HG03354 (cell line): ENCODE results near the gene MRPL16.
"Not testable (repeated sequence)": the region's sequence is repeated elsewhere in the genome, so short reads cannot be mapped to it uniquely, and the experiment has no call there.

ENCODE experiments used
- ATAC-seq: cut with Tn5 transposase; IDR thresholded peaks from one replicate; pipeline ENCODE4 v1.9.1; 2021; ENCODE audit warnings: mild to moderate bottlenecking; ENCODE audit not compliant: unreplicated experiment, poor library complexity, severe bottlenecking

MRPL16 gene

DNA sequence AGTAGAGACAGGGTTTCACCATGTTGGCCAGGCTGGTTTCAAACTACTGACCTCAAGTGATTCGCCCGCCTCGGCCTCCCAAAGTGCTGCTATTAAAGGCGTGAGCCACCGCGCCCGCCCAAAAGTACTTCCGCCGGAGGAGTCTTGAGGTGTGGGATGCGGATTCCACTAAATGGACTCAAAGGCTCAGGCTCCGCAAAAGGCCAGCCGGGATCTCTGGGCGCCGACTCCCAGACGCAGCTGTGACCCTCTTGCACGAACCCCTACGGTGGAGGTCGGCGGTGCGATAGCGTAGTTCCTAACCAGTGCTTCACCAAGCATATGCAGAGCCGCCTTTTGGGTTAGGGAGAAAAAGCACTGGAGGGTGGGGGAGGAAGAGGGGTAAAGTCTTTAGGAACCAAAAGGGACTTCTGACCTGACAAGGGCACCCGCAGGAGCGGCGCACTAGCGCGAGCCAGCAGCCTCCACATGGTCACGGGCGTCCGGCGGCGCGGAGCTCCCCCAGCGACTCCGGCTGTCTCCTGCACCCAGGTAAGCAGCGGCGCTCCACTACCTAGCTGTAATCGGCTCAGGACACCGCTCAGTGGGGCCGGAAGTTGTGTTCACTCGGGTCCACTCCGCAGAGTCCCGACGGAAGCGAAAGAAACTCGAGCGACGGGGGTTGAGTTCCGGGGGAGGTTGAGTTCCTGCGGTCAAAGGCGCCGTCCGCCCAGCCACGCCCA lies at the start of gene MRPL16:
Gene MRPL16 (minus strand): TSS at position 590 of the 722 bp plus-strand sequence. CDS start 120 bp downstream, at position 470.
- ATAC-seq, result peak; percentile 99

DNA sequence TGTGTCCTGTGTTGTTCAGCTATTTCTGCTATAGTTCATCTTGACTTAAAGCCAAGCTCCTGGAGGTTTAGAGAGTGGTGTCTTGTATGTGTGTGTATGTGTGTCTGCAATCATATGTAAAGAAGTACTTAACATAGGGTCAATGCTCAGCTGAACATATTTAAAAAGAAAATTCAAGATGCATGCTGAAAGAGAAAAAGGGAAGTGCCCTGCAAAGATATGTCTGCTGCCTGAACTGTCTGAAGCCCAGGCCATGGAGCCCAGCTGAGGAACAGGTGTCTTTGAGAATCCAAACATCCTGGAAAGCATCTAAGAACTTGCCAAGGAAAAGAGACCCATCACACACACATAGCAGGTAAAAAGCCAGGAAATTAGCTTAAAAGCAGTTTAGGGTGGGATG lies 49.1 kb upstream of the MRPL16 start:
- no peak for ATAC-seq

DNA sequence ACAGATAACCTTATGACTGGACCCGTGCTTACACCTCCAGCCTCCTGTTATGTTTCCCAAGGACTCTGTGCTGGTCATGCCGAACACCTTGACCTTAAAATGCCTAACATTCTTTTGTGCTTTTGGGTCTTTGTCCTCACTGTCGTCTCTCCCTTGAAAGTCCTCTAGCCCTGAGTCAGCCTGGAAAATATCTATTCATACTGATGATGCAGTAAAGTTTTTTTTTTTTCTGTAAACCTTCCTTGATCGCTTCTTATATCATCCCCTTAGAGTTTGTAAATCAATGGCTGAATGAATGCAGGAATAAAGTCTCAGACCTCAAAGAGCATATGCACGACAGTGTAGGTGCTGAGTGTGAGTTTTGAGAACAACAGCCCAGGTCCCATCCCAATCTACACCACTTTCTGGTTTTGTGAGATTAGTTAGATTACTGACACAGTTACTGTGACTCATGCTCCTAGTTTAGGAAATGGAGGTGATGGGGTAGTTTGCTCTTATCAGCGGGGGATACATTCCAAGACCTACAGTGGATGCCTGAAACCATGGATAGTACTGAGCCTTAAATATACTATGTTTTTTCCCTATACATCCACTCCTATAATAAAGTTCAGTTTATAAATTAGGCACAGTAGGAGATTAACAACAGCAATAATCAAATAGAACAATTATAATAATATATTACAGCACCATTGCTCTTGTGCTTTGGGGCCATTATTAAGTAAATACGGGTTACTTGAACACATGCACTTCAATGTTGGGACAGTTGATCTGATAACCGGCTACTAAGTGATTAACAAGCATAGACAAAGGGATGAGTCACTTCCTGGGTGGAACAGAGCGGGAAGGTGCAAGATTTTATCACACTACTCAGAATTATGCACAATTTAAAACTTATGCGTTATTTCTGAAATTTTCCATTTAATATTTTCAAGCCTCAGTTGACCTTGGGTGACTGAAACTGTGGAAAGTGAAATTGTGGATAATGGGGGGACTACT lies 47.2 kb upstream of the MRPL16 start:
- no peak for ATAC-seq

DNA sequence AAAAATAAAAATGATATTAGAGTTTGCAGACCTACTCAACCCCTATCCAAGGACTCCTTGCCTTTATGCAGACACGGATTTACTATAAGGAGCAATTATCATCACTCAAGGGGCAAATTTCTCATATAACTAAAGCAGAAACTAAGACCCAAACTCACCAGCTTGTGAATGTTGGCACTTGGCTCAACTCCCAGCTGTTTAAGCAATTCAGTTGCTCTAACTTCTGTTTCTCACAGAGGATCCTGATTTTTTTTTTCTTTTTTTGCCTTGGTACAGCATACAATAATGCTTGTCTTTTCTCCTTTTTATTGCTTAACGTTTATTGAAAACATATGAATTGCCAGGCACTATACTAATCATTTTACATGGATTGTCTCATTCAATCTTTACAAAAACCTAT lies 44.3 kb upstream of the MRPL16 start:
- ATAC-seq, result no peak

DNA sequence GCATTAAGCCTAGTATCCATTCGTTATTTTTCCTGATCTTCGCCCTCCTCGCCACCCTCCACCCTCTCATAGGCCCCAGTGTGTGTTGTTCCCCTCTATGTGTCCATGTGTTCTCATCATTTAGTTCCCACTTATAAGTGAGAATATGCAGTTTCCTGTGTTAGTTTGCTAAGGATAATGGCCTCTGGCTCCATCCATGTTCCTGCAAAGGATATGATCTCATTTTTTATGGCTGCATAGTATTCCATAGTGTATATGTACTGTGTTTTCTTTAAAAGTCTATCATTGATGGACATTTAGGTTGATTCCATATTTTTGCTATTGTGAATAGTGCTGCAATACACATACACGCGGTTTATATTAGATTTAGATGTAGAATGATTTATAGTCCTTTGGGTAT lies 40.8 kb upstream of the MRPL16 start:
- ATAC-seq, result not testable (repeated sequence)

DNA sequence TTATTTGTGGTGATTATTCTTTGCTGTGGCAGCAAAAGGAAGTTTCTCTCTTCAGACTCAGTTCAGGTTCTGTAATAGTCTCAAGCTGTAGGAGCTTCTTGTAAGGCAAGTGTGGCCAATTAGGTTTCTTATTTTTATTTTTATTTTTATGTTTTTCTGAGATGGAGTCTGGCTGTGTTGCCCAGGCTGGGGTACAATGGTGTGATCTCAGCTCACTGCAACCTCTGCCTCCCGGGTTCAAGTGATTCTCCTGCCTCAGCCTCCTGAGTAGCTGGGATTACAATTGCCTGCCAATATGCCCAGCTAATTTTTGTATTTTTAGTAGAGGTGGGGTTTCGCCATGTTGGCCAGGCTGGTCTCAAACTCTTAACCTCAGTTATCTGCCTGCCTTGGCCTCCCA lies 39.0 kb upstream of the MRPL16 start:
- ATAC-seq, result not testable (repeated sequence)

DNA sequence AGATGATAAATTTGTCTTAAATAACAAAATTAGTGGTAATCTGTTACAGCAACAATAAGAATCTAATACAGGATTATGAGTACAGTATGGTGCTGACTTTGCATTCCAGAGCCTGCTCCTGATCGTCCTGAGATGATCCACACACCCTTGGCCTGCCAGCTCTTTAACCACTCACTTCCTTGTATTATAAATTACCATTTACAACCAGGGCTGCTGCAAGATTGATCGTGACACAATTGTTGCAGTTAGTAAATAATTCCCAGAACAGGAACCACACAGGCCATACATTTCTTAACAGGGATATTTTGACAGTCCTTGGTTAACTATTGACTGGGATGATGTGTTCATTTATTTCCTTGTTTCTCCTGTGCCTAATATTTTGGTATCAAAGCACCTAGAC lies 38.6 kb upstream of the MRPL16 start:
- ATAC-seq, result peak; percentile 68

DNA sequence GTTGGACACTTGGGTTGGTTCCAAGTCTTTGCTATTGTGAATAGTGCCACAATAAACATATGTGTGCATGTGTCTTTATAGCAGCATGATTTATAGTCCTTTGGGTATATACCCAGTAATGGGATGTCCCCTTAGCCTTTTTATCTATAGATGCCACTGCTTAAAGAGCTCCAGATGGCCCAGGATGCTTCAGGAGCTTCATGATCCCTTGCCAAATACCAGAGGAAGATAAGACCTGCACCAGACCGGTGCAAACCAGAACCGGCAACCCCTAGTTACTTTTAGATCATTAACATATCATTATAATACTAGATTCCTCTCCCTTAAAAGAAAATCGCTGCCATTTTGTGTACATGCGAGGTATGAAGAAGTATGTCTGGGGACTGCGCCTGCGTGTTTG lies 37.9 kb upstream of the MRPL16 start:
- not testable (repeated sequence) for ATAC-seq

DNA sequence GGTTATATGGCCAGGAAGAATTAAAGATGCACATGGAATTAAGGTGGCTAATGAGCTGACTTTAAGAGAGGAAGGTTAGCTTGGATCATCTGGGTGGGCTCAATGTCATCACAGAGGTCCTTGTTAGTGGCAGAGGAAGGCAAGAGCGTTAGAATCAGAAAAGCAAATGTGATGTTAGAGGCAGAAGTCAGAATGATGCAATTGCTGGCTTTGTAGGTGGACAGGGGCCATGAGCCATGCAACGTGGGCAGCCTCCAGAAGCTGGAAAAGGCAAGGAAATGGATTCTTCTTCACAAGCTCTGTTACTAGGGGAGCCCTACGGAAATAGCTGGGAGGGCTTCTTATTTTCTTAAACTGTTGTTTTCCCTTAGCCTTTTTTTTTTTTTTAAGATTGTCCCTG lies 37.0 kb upstream of the MRPL16 start:
- no peak for ATAC-seq

DNA sequence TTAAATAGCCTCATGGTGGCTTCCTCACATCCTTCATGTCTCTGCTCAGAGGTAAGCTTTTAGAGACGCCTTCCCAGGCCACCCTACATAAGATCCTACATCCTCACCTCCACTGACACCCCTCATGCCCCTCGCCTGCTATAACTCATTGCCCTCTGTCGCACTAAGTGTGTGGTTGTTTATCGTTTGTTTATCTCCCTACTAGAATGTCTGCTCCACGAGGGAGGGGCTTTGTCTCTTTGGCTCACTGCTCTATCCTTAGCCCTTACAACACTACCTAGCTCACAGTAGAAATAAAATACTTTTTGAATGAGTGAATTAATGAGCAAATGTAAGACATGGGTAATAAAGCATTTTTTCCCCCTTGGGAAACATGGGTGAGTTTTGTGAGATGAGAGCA lies 36.0 kb upstream of the MRPL16 start:
- ATAC-seq, result no peak

DNA sequence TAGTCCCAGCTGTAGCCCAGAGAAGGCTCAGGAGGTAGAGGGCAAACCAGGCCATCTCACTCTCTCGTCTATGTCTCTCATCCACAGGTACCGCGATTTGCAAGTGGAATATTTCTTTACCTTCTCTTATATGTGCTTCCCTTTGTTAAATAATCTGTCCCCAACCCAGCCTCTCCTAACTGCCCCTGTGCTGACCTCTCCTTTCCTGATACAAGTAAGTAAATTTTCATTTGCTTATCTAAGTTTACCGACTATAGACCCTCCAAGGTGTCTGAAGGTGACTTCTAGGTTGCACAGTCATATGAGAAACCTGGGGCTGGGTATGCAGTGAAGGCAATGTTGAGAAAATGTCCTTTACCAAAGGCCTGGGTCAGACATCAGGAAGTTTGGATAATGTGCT lies 34.8 kb upstream of the MRPL16 start, which contains the start of gene CBLIF:
Gene CBLIF (minus strand): TSS at position 101 of the 400 bp plus-strand sequence. CDS start 46 bp downstream, at position 55.
- ATAC-seq, result no peak

DNA sequence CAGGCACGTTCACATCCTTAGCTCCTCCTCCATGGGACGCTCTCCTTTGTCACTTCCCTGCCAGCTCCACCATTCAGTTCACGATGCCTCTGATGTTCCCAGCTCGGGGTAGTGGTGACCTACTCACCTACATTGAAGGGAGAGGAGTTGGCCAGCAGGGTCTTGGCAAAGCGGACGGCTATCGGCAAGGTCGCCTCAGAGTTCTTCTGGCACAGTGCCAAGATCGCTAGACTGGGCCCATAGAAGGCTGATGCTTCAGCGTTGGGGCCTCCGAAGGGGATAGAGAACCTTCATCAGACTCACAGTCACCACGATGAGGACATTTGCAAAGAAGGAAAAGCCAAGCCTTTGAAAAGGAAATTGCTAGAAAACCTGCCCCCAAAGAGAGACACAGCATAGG lies 31.7 kb upstream of the MRPL16 start:
- no peak for ATAC-seq

DNA sequence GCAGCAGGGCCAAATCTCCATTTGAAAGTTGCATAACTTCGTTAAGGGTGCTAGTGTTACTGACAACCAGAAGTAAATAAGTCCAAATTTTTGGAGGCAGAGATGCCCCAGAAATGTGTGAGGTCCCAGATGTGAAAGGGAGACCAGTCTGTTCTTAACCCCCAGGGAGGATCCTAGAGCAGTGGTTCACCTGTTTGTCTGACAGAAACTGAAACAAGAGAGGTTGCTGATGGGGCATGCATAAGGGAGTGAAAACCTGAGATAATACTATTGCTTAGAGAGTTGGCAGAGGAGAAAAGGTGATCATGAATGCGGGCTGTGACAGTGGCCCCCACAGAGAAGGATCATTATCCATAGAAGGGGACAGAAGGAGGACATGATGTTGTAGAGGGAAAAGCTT lies 30.9 kb upstream of the MRPL16 start:
- peak; percentile 75 for ATAC-seq

DNA sequence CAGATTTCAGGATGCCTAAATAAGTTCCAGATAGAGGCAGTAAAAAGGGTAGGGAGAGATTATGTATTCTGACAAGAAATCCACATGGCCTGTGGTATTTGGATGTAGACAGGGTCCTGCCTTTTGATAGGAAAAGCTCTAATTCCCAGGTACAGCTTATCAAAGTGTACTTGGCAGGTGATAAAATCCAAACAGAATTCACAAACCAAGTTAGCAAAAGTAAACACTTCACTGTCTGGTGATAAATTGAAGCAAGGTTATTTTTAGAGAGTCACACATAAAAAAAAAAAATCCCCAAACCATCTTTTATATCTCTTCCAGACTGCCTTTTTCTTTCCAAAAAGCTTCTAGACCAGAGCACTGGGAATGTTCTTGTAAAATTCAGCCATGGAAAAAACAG lies 29.0 kb upstream of the MRPL16 start:
- ATAC-seq, result no peak

DNA sequence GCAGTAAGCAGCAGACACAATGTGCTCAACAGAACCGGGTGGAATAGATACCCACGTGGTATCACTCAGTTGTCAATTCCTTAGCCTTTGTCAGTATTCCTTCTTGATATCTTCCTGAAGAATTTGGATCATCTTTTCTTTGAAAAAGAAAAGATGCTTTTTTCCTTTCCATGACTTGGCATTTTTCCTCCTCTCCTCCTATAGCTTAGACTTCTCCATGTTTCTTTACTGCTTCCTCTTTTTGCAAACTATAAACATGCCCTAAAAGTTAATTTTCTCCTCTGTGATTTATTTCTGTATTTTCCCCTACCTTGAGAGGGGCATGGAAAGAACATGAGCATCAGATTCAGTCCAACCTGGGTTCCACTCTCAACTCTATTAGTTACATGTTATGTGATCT lies 23.0 kb upstream of the MRPL16 start:
- ATAC-seq, result no peak

DNA sequence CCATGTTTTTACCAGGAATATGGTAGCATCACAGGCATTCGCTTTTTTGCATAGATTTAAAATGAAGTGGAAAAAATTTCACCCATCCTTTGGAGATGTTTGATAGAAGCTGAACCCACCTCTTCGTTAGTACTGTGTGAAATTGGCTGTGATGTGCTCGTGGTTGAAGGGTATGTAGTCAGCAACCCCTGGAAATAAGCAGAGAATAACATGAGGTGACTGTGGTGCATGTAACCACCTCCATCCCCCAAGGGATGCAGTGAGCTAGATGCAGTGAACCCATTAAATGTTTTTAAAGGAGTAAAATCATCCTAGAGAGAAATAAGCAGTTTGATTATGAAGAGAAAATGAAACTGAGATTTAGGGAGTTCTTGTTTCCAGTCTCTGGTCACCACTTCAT lies 18.8 kb upstream of the MRPL16 start:
- ATAC-seq, result no peak

DNA sequence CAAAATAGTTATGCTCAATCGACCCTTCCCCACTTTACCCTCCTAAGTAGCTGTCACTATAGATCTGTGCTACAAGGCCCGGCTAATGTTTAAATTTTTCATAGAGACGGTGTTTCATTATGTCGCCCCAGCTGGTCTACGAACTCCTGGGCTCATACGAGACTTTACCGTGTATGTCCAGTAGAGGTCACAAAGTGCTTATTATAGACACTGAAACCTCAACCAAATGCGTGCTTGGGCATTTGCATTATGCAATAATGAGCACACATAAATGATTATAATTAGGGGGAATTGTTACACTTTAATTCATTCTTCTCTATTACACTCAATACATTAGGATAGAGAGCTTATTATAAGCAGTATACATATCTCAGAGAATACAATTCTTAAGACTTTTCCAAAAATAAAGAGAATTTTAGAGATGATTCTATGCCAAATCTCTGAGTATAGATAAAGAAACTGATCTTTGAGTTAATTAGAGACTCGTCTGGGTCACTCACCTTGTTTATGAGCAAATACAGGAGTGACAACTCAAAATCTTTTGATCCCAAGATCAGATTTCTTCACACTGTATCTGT lies 12.5 kb upstream of the MRPL16 start:
- ATAC-seq, result peak; percentile 95

DNA sequence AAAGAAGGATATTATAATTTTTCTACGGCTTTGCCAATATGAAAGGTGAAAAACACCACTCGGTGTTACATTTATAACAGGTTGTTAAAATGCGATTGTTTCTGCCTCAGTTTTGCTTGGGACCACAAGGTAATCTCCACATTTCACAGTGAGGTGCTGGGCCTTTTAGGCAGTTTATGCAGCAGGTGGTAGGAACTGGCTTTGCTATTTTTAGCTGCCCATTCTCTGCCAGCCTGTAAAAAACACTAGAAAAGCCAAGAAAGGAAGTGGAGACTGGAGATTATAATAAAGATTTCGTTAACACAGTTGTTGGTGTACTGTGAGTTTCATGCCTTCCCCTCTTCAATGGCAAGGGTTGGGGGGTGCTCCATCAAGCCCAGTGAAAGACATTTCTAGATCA lies 8.0 kb upstream of the MRPL16 start:
- no peak for ATAC-seq

DNA sequence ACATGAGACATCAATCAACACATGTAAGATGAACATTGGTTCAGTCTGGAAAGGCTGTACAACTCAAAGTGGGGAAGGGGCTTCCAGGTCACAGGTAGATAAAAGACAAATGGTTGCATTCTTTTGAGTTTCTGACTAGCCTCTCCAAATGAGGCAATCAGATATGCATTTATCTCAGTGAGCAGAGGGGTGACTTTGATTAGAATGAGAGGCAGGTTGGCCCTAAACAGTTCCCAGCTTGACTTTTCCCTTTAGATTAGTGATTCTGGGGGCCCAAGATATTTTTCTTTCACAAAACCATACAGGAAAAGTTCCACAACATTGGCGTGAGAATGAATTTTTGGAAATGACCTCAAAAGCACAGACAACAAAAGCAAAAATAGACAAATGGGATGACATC lies 5.9 kb upstream of the MRPL16 start:
- not testable (repeated sequence) for ATAC-seq

DNA sequence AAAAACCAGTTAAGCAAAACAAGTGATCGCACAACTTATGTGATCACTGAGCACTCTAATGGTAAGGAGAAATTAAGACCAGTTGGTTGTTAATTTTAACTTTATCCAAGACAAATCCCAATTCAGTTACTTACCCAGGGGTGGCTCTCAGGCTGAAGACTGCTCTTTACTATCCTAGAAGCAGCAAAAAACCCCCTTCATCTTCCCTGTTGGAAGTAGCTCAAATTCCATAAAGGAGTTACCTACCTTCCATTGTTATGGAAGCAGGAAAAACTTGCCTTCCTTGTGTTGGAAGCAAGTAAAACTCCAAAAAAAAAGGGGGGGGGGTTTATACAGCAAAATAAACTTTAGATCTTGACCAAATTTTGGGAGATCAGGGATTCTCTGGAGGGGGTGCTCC lies 5.2 kb upstream of the MRPL16 start:
- no peak for ATAC-seq
